SK-MEL-5 (cell line): ENCODE results near the gene SIL1. TPM values are rescaled to one million over a fixed set of nuclear protein-coding genes. Genes with fewer than 3 reads are reported as not detected.
A peak's percentile ranks its signal among the peaks of the same experiment; 100 is the strongest.

Experiments used
- DNase-seq: peaks from one replicate; pipeline ENCODE4 v3.0.0-alpha.2; 2016; ENCODE audit warnings: low read depth, low spot score
- in situ Hi-C: cut with HindIII; loops from 2 replicates; pipeline ENCODE4 v1.10.0; 2016; ENCODE audit warnings: low sequenced_read_pairs, high pct_unique_total_duplicates, low pct_unique_long_range_greater_than_20kb
- total RNA-seq: library from RNA; depleted of rRNA; stranded (reverse); fragments of >200 nt; shearing (Covaris generic); gene quantifications from 2 replicates; pipeline ENCODE4 v1.2.3, GENCODE V29; 2014

SIL1 gene
- total RNA-seq, 1 experiment from 2014 or later = 66.1 TPM

- in situ Hi-C loops = no loop called here
- DNase-seq = no peak
These were observed 259.6 kb downstream of the SIL1 start for GRCh38 chr5:138938526-138938925.

DNA sequence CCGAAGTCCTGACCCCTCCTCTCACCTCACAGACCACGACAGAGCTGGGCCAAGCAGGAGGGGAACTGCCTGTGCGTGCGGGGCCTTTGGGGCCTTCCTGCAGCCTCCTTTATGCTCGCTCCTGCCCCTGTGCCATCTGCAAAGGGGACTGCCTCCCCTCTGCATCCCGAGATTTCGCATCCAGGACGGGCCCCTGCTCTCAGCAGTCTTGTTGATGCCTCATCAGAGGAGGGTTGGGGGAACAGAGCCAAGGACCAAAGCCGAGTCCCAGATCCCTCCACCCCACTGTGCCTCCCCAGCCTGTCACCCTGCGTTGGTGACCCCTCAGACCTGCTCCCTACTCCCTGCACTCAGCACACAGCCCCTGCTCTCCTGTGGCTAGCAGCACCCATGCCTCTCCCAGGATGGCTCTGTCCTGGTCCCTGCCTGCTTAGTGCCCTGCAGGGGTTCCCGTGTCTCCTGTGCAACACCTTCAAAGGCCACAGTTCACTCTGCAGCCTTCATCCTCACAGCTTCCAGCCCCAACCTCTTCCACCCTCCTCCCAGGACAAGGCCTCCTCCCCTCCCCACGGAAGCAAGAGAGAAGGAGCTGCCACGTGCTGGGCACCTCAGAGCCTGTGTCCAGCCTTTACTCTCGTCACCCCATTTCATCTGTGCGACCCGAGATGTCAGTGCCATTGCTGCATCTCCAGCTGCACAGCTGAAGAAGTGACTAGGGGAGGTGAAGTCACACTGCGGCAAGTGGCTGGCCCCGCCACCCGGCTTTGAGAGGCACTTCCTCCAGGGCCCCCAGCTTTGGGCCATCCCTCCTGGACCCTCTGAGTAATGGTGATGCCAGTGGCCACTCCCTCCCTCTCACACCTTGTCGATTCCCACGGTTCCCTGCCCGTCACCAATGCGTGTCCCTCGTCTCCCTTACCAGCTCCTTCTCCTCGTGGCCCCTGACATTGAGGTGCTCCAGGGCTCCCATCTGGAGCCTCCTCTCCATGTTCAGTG lies 260.5 kb downstream of the SIL1 start:
- in situ Hi-C loops = no loop called here
- no peak for DNase-seq

DNA sequence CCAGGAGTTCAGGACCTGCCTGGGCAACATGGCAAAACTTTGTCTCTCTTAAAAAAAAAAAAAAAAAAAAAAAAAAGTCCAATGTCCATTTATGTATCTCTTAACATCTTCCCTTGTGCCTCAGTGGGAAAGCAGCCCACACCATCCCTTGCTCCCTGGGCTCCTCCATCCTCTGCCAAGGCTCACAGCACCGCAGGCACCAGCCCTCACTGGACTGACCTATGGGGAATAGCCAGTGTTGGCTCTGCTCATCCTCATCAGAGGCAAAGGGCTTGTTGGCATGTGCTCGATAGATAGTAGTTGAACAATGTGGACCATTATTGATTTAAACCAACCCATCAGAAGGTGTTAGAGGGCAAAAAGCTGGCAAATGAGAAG lies 261.2 kb downstream of the SIL1 start:
- no peak for DNase-seq
- in situ Hi-C loops = no loop called here

DNA sequence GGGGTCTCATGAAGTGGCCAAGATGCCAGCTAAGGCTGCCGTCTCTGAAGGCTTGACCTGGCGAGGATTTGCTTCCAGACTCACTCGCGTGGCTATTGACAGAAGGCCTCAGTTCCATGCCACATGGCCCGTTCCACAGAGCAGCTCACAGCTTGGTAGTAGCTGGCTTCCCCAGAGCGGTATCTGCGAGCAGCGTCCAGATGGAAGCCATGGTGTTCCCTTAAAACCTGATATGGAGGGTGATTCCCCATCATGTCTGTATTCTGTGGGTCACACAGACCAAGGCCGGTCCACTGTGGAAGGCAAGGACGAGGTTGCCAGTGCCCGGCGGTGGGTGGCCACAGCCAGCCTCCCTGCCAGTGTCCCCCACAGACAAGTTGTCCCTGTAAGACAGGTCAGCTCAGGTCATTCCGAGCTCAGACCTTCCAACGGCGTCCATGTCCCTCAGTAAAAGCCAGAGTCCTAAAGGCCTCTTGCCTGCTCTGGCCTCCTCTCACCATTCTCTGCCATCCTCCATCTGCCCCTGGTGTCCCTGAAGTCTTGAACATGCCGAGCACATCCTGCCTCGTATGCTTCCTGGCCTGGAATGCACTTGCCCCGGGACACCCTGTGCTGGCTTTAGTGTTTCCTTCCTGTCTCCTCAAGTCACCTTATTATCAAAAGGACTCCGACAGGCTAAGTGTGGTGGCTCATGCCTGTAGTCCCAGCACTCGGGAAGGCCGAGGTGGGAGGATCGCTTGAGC lies 261.8 kb downstream of the SIL1 start:
- in situ Hi-C loops = no loop called here
- no peak for DNase-seq

DNA sequence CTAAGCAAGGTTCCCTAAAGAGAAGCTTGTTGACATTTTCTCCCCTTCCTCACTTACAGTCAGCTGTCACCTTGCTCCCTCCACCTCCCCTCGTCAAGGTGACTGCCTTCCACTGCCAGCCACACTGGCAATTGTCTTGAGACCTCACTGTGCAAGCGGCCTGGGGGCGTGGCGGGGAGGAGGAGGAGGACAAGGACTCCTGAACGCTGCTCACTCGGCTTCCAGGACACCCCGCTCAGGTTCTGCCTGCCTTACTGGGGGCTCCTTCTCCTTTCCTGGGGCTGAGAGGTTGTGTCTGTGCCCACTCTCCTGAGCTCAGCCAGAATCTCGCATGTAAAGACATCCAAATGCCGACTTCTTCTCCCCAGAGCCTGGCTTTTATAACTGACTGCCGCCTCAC lies 262.7 kb downstream of the SIL1 start:
- DNase-seq = no peak
- in situ Hi-C loops = no loop called here

GRCh38 chr5:138934971-138935370 lies 263.2 kb downstream of the SIL1 start:
- no peak for DNase-seq
- in situ Hi-C loops = no loop called here

DNA sequence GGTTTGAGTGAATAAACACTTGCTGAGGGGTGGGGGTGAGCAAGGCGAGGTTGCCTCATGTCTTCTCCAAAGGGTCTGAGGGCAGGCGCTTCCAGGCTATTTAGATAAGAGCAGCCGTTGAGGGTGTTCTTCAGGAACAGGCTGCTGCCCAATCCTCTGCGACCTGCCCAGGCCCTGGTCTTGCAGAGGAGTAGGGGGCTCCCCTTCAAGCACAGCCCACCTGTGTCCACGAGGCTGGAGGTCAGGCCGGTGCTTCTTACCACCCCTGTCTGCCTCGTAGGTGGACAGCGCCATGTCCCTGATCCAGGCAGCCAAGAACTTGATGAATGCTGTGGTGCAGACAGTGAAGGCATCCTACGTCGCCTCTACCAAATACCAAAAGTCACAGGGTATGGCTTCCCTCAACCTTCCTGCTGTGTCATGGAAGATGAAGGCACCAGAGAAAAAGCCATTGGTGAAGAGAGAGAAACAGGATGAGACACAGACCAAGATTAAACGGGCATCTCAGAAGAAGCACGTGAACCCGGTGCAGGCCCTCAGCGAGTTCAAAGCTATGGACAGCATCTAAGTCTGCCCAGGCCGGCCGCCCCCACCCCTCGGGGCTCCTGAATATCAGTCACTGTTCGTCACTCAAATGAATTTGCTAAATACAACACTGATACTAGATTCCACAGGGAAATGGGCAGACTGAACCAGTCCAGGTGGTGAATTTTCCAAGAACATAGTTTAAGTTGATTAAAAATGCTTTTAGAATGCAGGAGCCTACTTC lies 264.5 kb downstream of the SIL1 start:
- in situ Hi-C loops = no loop called here
- DNase-seq = no peak

- in situ Hi-C loops = no loop called here
These were observed 265.9 kb downstream of the SIL1 start for GRCh38 chr5:138932171-138932810.

DNA sequence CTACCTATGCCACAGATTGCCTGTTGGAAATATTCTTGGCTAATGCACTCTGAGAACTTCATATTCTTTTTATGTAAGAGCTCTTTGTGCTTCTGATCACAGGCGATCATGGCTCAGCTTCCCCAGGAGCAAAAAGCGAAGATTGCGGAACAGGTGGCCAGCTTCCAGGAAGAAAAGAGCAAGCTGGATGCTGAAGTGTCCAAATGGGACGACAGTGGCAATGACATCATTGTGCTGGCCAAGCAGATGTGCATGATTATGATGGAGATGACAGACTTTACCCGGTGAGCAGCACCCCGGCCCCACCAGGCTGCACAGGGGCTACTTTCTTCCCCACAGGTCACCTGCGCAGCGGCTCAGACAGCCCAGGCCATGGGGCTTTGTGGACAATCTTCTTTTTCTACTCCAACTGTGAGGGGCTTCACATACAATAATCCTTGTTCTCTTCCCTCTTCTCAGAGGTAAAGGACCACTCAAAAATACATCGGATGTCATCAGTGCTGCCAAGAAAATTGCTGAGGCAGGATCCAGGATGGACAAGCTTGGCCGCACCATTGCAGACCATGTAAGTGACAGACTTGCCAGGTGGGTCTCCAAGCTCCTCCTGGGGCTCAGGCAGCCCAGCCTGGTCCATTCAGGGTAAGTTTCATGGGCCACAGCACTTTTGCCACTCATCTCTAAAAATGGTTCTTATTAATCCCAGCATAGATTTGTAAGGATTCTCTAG lies 267.6 kb downstream of the SIL1 start:
- in situ Hi-C loops = no loop called here
- DNase-seq = no peak

More at GRCh38 chr5:138932171-138932810, 265.9 kb downstream of the SIL1 start:
- DNase-seq = no peak

- in situ Hi-C loops = no loop called here
- peak; percentile 93 for DNase-seq
These were observed 268.6 kb downstream of the SIL1 start for GRCh38 chr5:138929571-138929955.

GRCh38 chr5:138927979-138928378 lies 270.2 kb downstream of the SIL1 start:
- in situ Hi-C loops = no loop called here
- DNase-seq = no peak

DNA sequence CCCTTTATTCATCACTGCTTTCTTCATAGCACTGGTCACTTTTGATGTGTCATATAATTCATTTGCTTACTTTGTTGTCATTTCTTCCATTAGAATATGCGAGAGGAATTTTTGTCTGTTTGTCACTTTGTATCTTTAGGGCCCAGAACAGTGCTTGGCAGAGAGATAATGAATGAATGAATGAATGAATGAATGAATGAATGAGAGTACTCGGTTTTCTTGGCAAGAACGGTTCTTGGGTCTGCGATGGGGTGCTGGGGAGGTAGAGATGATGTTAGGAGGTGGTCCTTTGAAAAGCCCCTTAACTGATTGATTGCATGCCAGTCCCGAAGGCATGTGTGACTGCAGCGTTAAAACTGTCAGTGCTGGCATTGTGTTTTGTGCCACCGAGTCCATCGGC lies 270.6 kb downstream of the SIL1 start:
- in situ Hi-C loops = no loop called here
- DNase-seq = no peak

- no peak for DNase-seq
- in situ Hi-C loops = no loop called here
These were observed 271.3 kb downstream of the SIL1 start for GRCh38 chr5:138926688-138927448.

DNA sequence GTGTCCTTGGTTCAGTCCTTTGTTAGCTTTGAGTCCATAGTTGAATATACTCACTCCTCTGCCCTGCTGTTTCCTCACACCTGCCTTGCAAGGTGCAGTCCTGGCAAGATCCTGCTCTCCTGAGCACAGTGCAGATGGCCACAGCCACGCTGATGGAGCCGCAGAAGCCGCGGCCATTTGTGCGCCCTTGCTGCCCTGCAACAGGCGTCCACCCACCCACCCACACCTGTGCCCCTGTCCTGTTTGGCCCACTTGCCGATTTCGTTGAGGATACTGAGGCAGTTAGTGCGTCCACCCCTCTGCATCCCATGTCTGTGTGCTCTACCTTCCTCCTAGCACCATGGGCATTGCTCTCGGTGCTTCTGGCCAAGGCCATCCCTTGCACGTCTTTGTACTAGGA lies 271.9 kb downstream of the SIL1 start:
- in situ Hi-C loops = no loop called here
- DNase-seq = no peak

GRCh38 chr5:138925090-138925635 lies 273.0 kb downstream of the SIL1 start:
- DNase-seq = no peak
- in situ Hi-C loops = no loop called here

DNA sequence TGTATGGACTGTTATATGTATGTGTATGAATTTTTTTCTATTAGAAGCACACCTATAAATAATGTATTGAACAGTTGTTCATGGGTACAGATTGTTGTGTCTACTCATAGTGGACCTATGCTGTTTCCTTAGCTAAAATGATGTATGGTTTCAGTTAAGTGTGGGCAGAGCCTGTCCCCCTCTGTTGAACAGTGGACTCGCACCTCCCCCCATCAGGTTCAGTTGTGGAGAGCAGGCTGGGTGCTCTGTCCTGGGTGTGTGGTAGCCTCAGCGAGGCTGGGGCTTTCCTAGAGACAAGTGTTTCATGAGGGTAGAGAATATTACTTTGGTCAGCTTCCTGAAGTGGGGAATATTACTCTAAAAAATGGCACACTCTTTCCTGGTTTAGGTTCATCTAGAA lies 275.7 kb downstream of the SIL1 start:
- in situ Hi-C loops = no loop called here
- no peak for DNase-seq
